ENCODE data around the gene SF3B2. TPM values are rescaled to one million over a fixed set of nuclear protein-coding genes. Genes with fewer than 3 reads are reported as not detected.

The SF3B2 gene
- total and polyA plus RNA-seq, 2 donors (not counting 3 experiments of a cell fraction or from before 2014, with no cell fraction given), result 99.4 to 196 TPM

GRCh38 chr11:66035653-66036333 is 16.4 kb upstream of the SF3B2 start:
- Histone ChIP-seq H3K9me1 (replicated peaks; ENCODE audit: control insufficient read depth, extremely low read depth, insufficient read depth, low read length) (no peaks in the 10 kb centered on the region), H3K9ac (replicated peaks; ENCODE audit: extremely low read depth, insufficient read depth, low read length) (no peak overlapping the region), H3K4me2 (ENCODE audit: insufficient read depth, low read length) (no peak overlapping the region), H4K20me1 (replicated peaks; ENCODE audit: control insufficient read depth, extremely low read depth, insufficient read depth, low read length) (no peaks in the 10 kb centered on the region), H3K4me1 (ENCODE audit: control insufficient read depth, extremely low read depth, insufficient read depth, low read length) (no peaks in the 10 kb centered on the region), H3K9me3 (replicated peaks; ENCODE audit: control insufficient read depth, insufficient read depth, low read length) (no peaks in the 10 kb centered on the region), H3K4me3 (replicated peaks in 1 of 3; ENCODE audit: insufficient read depth in 1 of 3, low read depth in 1 of 3, low read length in 3 of 3) (no peak overlapping the region), H3K27ac (ENCODE audit: insufficient read depth, low read depth, low read length) (no peak overlapping the region), H3K79me2 (ENCODE audit: control insufficient read depth, insufficient read depth, low read length) (no peaks in the 10 kb centered on the region), H3K27me3 (ENCODE audit: control insufficient read depth in 2 of 2, insufficient read depth in 2 of 2, low read length in 2 of 2) (peaks cover 0 to 10% of the 10 kb centered on the region in 2 experiments), H3K36me3 (ENCODE audit: control insufficient read depth in 2 of 2, extremely low read depth in 1 of 2, insufficient read depth in 2 of 2, low read length in 2 of 2) (no peaks in the 10 kb centered on the region), H2AFZ (ENCODE audit: low read depth, low read length) (no peak overlapping the region)
- no peak for FAIRE-seq
- POLR2A ChIA-PET, result no interaction called here
- no TSS peak for BruUV-seq (replicated peaks)
- dilution Hi-C loops (cut with MboI; ENCODE audit: extremely low pct_ligation_motif_present, low sequenced_read_pairs) (no loop called here), intact Hi-C loops (cut with micrococcal nuclease) (no loop called here)
- TF ChIP-seq GATA2 (IDR thresholded peaks at IDR 0.05; ENCODE audit: insufficient read depth, insufficient read length, low read depth, low read length) (no peak), MYC (IDR thresholded peaks at IDR 0.05; ENCODE audit: low read depth, low read length) (no peak), FOS (IDR thresholded peaks at IDR 0.05; ENCODE audit: borderline replicate concordance, insufficient read depth, low read length) (no peak), EZH2 (IDR thresholded peaks at IDR 0.05; ENCODE audit: borderline replicate concordance, low read depth, low read length, severe bottlenecking) (no peak), CTCF (IDR thresholded peaks at IDR 0.05; ENCODE audit: extremely low read depth in 1 of 2, insufficient read depth in 1 of 2, low read depth in 1 of 2, low read length in 2 of 2) (no peak), POLR2AphosphoS5 (IDR thresholded peaks at IDR 0.05; ENCODE audit: insufficient read depth, low read depth, low read length) (no peak), POLR2A (IDR thresholded peaks at IDR 0.05; ENCODE audit: low read depth, low read length) (no peak), JUN (IDR thresholded peaks at IDR 0.05; ENCODE audit: borderline replicate concordance, insufficient read depth, insufficient read length, low read depth) (no peak)
- TF ChIP-seq, protein P1, sequence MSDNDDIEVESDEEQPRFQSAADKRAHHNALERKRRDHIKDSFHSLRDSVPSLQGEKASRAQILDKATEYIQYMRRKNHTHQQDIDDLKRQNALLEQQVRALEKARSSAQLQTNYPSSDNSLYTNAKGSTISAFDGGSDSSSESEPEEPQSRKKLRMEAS (IDR thresholded peaks at IDR 0.05; ENCODE audit: insufficient read depth, insufficient read length), result no peak
- CTCF ChIA-PET, result interaction anchor here (2.2 to 3.3 kb wide), 2 partner anchors 10 to 14 kb away, joined by 8 to 18 read pairs; no protein-coding TSS in a partner anchor
- DNase-seq (ENCODE audit: low read depth, low spot score), result no peak

Data from endothelial cell of umbilical vein (primary cell).